NCI-H510A treated with DMSO at 0.1 percent for 48 hours (cell line): ENCODE data around the gene CARD6.
A peak's percentile ranks its signal among the peaks of the same experiment; 100 is the strongest.
"Not testable (repeated sequence)": the region's sequence is repeated elsewhere in the genome, so short reads cannot be mapped to it uniquely, and the experiment has no call there.

Experiments
- DNase-seq: peaks from one replicate; lab custom pipeline; 2025; lab: John Stamatoyannopoulos, UW

Gene CARD6

DNA sequence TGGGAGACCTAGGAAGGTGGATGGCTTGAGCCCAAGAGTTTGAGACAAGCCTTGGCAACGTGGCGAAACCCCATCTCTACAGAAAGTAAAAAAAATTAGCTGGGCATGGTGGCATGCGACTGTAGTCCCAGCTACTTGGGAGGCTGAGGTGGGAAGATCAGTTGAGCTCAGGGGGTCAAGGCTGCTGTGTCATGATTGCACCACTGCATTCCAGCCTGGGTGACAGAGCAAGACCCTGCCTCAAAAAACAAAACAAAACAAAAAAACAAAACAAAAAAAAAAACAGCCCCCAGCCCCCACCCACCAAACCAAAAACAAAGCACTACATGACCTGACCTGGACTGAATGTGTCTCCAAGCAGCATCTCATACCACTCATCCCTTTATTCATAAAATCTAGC, 34.8 kb downstream of the CARD6 start:
- no peak for DNase-seq

DNA sequence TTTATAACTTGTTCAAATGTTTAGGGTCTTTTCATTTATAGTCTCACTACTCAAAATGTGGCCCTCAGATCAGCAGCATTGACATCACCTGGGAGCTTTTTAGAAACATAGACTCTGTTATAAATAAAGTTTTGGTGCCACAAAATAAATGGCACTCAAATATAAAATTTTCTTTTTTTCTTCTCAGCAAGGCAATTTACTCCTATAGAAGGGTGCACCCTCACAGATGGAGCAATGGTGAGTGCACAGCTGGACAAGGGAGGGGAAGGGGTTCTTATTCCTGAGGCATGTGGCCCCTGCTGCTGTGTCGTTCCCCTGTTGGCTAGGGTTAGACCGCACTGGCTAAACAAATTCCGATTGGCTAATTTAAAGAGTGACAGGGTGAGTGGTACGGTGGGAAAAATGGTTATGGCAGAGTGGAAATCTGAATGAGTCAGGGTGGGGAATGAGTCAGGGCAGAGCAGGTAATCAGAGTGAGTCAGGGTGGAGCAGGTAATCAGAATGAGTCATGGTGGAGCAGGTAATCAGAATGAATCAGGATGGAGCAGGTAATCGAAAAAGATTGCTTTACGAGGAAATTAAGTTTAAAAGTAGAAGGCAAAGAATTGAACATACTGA, 36.3 kb downstream of the CARD6 start:
- no peak for DNase-seq

DNA sequence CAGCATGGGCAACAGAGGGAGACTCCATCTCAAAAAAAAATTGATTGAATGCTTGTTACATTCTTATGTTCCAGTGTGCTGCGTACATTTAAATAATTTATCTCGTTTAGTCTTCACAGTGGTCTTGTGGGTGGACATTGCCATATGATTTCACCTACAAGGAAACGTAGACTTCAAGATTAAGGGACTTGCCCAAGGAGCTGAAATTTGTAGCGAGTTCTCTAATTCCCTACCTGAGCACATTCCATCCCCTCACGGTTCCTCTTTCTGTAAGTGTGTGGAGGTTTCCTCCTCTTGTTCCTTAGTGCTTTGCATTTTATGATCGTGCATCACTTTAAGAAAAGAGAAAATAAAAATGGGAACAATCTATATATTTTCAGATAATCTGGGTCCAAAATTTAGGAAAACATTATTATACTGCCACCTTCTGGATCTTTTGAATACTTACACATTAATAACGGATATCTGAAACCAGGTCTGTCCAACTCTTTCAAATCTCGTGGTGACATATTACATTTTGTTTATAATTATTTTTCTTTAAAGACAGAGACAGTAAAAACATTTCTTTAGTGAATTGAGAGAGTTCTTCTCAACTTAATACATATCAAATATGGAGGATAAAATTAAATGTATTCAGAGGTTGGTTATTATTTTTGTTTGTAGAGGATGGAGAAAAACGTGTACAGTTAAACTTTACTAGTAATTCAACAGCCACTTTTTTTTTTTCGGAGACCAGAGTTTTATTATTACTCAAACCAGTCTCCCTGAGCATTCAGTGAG, 38.2 kb downstream of the CARD6 start:
- DNase-seq = peak; percentile 63

- DNase-seq = no peak
Measured at GRCh38 chr5:40882291-40882690, 41.1 kb downstream of the CARD6 start.

DNA sequence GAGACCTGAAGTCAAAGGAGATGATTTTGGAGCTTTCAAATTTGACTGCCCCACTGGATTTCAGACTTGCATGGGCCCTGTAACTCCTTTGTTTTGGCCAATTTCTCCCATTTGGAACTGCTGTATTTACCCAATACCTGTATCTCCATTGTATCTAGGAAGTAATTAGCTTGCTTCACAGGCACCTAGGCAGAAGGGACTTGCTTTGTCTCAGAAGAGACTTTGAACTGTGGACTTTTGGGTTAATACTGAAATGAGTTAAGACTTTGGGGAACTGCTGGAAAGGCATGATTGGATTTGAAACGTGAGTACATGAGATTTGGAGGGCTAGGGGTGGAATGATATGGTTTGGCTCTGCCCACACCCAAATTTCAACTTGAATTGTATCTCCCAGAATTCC, 41.9 kb downstream of the CARD6 start:
- DNase-seq = not testable (repeated sequence)

GRCh38 chr5:40895440-40896425, 54.6 kb downstream of the CARD6 start:
- not testable (repeated sequence) for DNase-seq

DNA sequence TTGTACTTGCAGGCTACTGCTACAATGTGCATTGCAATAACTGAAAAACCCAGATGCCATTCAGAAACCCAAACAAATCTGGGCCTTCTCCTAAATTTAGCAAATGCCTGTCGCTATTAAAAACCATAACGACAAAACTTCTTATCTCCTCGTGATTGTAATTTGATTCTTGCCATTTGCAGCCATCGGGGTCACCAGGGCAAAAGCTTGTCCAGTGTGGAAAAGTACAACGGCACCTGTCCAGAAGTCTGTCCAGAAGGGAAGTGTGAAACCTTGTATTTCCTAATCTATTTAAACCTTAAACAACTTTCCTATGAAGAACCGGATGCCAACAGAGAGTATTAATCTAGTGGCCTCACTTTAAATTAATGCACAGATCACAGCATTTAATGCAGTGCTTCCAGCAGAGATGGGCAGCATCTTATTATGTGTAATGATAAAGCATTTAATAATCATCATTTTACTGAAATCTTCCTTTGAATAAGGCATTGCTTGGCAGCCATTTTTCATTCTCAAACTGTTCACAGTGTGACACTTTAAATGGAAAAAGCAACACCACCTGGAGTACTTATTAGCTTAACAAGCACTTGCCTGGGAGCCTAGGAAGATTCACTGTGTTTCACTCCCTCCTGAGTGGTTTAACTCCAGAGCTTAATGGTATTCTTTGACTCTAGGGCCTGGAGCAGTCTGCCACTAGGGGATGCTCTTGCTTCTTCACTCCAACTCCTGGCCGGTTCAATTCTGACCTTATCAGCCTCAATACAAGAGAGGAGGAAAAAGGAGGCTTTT, 63.2 kb downstream of the CARD6 start:
- peak; percentile 29 for DNase-seq

- DNase-seq = no peak
Measured at GRCh38 chr5:40904994-40905306, 63.8 kb downstream of the CARD6 start.

GRCh38 chr5:40906351-40906751, 65.2 kb downstream of the CARD6 start:
- no peak for DNase-seq

GRCh38 chr5:40909264-40909663, 68.1 kb downstream of the CARD6 start, which contains the start of gene C7:
C7 (plus strand) TSS chr5:40909497; CDS start chr5:40909611, 114 bp downstream.
- no peak for DNase-seq

DNA sequence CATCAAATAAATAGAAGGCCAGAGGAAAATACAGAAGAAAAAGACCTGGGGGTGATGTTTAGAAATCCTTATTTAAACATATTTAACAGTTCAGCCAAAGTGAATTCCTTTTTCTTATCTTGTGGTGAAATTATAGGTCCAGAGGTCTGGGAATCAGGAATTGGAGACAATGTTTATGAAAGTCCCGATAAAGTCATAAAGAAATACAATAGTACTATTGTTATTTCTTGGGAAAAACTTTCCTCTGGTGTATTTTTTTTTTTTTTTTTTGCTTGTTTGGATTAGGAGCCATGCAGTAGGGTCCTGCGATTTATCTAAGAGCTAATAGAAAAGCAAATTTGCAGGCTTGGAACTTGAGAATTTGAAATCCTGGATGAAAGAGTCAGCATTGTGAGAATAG, 68.6 kb downstream of the CARD6 start:
- DNase-seq = no peak
